GM23248 (cell line): ENCODE data around the gene PHKG2. TPM values are rescaled to one million over a fixed set of nuclear protein-coding genes. Genes with fewer than 3 reads are reported as not detected.

Experiments used
- DNase-seq: peaks from one replicate; pipeline ENCODE4 v3.0.0-alpha.2; 2015
- H2AFZ ChIP-seq: fragments of 200-600 bp; sonication (generic); 2 replicates; pipeline ENCODE4 v1.6.1; 2016; ENCODE audit warnings: antibody characterized with exemption
- H3F3A ChIP-seq: fragments of 200-600 bp; sonication (generic); 2 replicates; pipeline ENCODE4 v1.6.1; 2016; ENCODE audit warnings: mild to moderate bottlenecking, antibody characterized with exemption, mixed run types; ENCODE audit not compliant: insufficient read depth
- H3K27ac ChIP-seq: fragments of 200-600 bp; sonication (generic); 2 replicates; pipeline ENCODE4 v1.5.1; 2016; ENCODE audit warnings: mild to moderate bottlenecking
- H3K27me3 ChIP-seq: fragments of 200-600 bp; sonication (generic); replicated peaks from 2 replicates; pipeline ENCODE4 v1.6.1; 2016; ENCODE audit warnings: mild to moderate bottlenecking; ENCODE audit not compliant: insufficient read depth
- H3K36me3 ChIP-seq: fragments of 200-600 bp; sonication (generic); 2 replicates; pipeline ENCODE4 v1.6.1; 2016; ENCODE audit warnings: low read depth, mild to moderate bottlenecking
- H3K4me1 ChIP-seq: fragments of 200-600 bp; sonication (generic); 2 replicates; pipeline ENCODE4 v1.6.1; 2016; ENCODE audit warnings: mild to moderate bottlenecking; ENCODE audit not compliant: insufficient read depth
- H3K4me2 ChIP-seq: fragments of 200-600 bp; sonication (generic); one replicate; pipeline ENCODE4 v1.6.1; 2016; ENCODE audit warnings: mild to moderate bottlenecking; ENCODE audit not compliant: unreplicated experiment
- H3K4me3 ChIP-seq: fragments of 200-600 bp; sonication (generic); 2 replicates; pipeline ENCODE4 v1.5.1; 2016; ENCODE audit warnings: mild to moderate bottlenecking
- H3K79me2 ChIP-seq: fragments of 200-600 bp; sonication (generic); 2 replicates; pipeline ENCODE4 v1.6.1; 2016; ENCODE audit warnings: mild to moderate bottlenecking; ENCODE audit not compliant: insufficient read depth
- H3K9ac ChIP-seq: fragments of 200-600 bp; sonication (generic); 2 replicates; pipeline ENCODE4 v1.6.1; 2016; ENCODE audit warnings: mild to moderate bottlenecking
- H3K9me2 ChIP-seq: fragments of 200-600 bp; sonication (generic); 2 replicates; pipeline ENCODE4 v1.6.1; 2016; ENCODE audit warnings: mixed run types, mild to moderate bottlenecking, moderate library complexity; ENCODE audit not compliant: insufficient read depth
- H3K9me3 ChIP-seq: fragments of 200-600 bp; sonication (generic); one replicate; pipeline ENCODE4 v1.6.1; 2017; ENCODE audit warnings: low read depth
- H4K20me1 ChIP-seq: fragments of 200-600 bp; sonication (generic); 2 replicates; pipeline ENCODE4 v1.6.0; 2016; ENCODE audit not compliant: insufficient read depth
- EZH2 ChIP-seq: fragments of 200-600 bp; sonication (generic); IDR thresholded peaks from 2 replicates; pipeline ENCODE4 v1.6.1; 2018; ENCODE audit warnings: antibody characterized with exemption, mild to moderate bottlenecking; ENCODE audit not compliant: insufficient read depth, poor library complexity, severe bottlenecking
- EZH2phosphoT487 ChIP-seq: fragments of 200-600 bp; sonication (generic); IDR thresholded peaks from 2 replicates; pipeline ENCODE4 v1.6.1; 2018; ENCODE audit warnings: antibody characterized with exemption, moderate library complexity, mild to moderate bottlenecking, low read depth; ENCODE audit not compliant: insufficient read depth
- WGBS, 2 experiments: methylation state at CpG; one replicate each; pipeline ENCODE4 v1.1.6; 2015 to 2017; ENCODE audit warnings: low lambda C conversion rate in 2 of 2, low coverage in 1 of 2; ENCODE audit errors: missing lambda C conversion rate in 2 of 2; 5-methylcytosine and 5-hydroxymethylcytosine counted together
- in situ Hi-C: fragments of 300-500 bp; cut with MboI; formaldehyde crosslinking; loops from 2 replicates; pipeline ENCODE4 v1.15.0; 2020
- polyA plus RNA-seq: library from polyadenylated mRNA; unstranded; fragments of >200 nt; fragmentation: Nextera tagmentation; extraction: Ambion mirVana; gene quantifications from 2 replicates; pipeline ENCODE4 v1.2.1, GENCODE V29; 2016
- total RNA-seq: library from RNA; depleted of rRNA; stranded (reverse); fragments of >200 nt; shearing (Covaris generic); gene quantifications from 2 replicates; pipeline ENCODE4 v1.2.3, GENCODE V29; 2014

PHKG2 gene
- total and polyA plus RNA-seq, 2 experiments from 2014 or later, result 12.5 to 17.0 TPM

GRCh38 chr16:30755955-30756780 lies 7.9 kb downstream of the PHKG2 start:
- no peaks in the 10 kb centered on the region for H4K20me1 ChIP-seq
- in situ Hi-C loops, result no loop called here
- H3K4me2 ChIP-seq, result no peak overlapping the region
- H3K9me2 ChIP-seq, result no peaks in the 10 kb centered on the region
- no peaks in the 10 kb centered on the region for H3K27me3 ChIP-seq
- H3K36me3 ChIP-seq, result no peaks in the 10 kb centered on the region
- DNase-seq, result no peak
- H3K4me3 ChIP-seq, result no peak overlapping the region
- peaks cover 8% of the 10 kb centered on the region for H3F3A ChIP-seq
- WGBS, 2 experiments, result 94 to 95% methylated on average over 18 to 20 of the region's 20 CpGs
- no peak overlapping the region for H3K9ac ChIP-seq
- no peak for TF ChIP-seq EZH2
- no peak for TF ChIP-seq EZH2phosphoT487
- H3K79me2 ChIP-seq, result no peaks in the 10 kb centered on the region
- H2AFZ ChIP-seq, result no peak overlapping the region
- 0 out of 2 replicates have a peak, but pooled peaks cover 3% of the 10 kb centered on the region for H3K4me1 ChIP-seq
- no peaks in the 10 kb centered on the region for H3K9me3 ChIP-seq
- no peak overlapping the region for H3K27ac ChIP-seq

GRCh38 chr16:30756781-30757100 lies 8.5 kb downstream of the PHKG2 start:
- Histone ChIP-seq H3K4me3 (no peak overlapping the region), H3K9me2 (no peaks in the 10 kb centered on the region), H4K20me1 (no peaks in the 10 kb centered on the region), H3K9me3 (no peaks in the 10 kb centered on the region), H3K4me2 (no peak overlapping the region), H3K9ac (no peak overlapping the region), H3K79me2 (no peaks in the 10 kb centered on the region), H3K4me1 (0 out of 2 replicates have a peak, but pooled peaks cover 3% of the 10 kb centered on the region), H3F3A (peaks cover 9% of the 10 kb centered on the region), H3K27ac (no peak overlapping the region), H2AFZ (no peak overlapping the region), H3K27me3 (no peaks in the 10 kb centered on the region), H3K36me3 (no peaks in the 10 kb centered on the region)
- in situ Hi-C loops, result no loop called here
- DNase-seq, result no peak
- TF ChIP-seq EZH2phosphoT487, result no peak
- no peak for TF ChIP-seq EZH2
- 88 to 90% methylated on average over 13 of the region's 13 CpGs for WGBS, 2 experiments

- no peaks in the 10 kb centered on the region for H4K20me1 ChIP-seq
- in situ Hi-C loops, result no loop called here
Observed at GRCh38 chr16:30757316-30757715, 9.1 kb downstream of the PHKG2 start.

GRCh38 chr16:30758988-30759491 lies 10.8 kb downstream of the PHKG2 start:
- no peaks in the 10 kb centered on the region for H4K20me1 ChIP-seq
- no peak overlapping the region for H3K4me3 ChIP-seq
- H3K4me2 ChIP-seq, result no peak overlapping the region
- H3K9ac ChIP-seq, result no peak overlapping the region
- no peak for TF ChIP-seq EZH2
- no peak for TF ChIP-seq EZH2phosphoT487
- H3K9me2 ChIP-seq, result no peaks in the 10 kb centered on the region
- no peaks in the 10 kb centered on the region for H3K9me3 ChIP-seq
- peaks cover 14% of the 10 kb centered on the region for H3K4me1 ChIP-seq
- DNase-seq, result no peak
- WGBS, 2 experiments, result 90 to 91% methylated on average over 10 of the region's 10 CpGs
- H3F3A ChIP-seq, result peaks cover 9% of the 10 kb centered on the region
- in situ Hi-C loops, result no loop called here
- peaks cover 20% of the 10 kb centered on the region for H3K79me2 ChIP-seq
- H2AFZ ChIP-seq, result no peak overlapping the region
- no peak overlapping the region for H3K27ac ChIP-seq
- peaks cover 9% of the 10 kb centered on the region; the same call in 1 of the 2 replicates for H3K36me3 ChIP-seq
- no peaks in the 10 kb centered on the region for H3K27me3 ChIP-seq

More at GRCh38 chr16:30757316-30757715, 9.1 kb downstream of the PHKG2 start:
- peaks cover 9% of the 10 kb centered on the region for H3F3A ChIP-seq
- H3K79me2 ChIP-seq, result peaks cover 2% of the 10 kb centered on the region
- no peaks in the 10 kb centered on the region for H3K9me2 ChIP-seq
- DNase-seq, result no peak
- no peak overlapping the region for H3K9ac ChIP-seq
- H3K4me3 ChIP-seq, result no peak overlapping the region
- H2AFZ ChIP-seq, result no peak overlapping the region
- H3K4me1 ChIP-seq, result 0 out of 2 replicates have a peak, but pooled peaks cover 3% of the 10 kb centered on the region
- H3K27me3 ChIP-seq, result no peaks in the 10 kb centered on the region
- WGBS, 2 experiments, result 80 to 83% methylated on average over 7 of the region's 7 CpGs
- TF ChIP-seq EZH2 (no peak), EZH2phosphoT487 (no peak)
- no peaks in the 10 kb centered on the region for H3K9me3 ChIP-seq
- H3K27ac ChIP-seq, result no peak overlapping the region
- no peak overlapping the region for H3K4me2 ChIP-seq
- no peaks in the 10 kb centered on the region for H3K36me3 ChIP-seq
